Neural cell (in vitro differentiated cells): Measurements from ENCODE around the gene ZSWIM1. TPM values are rescaled to one million over a fixed set of nuclear protein-coding genes. Genes with fewer than 3 reads are reported as not detected.

ENCODE experiments used
- H2AFZ ChIP-seq: fragments of 200-600, 300-800 bp; sonication (generic), shearing (Covaris generic); 2 replicates; pipeline ENCODE4 v1.6.0; 2014; ENCODE audit warnings: low read depth, mild to moderate bottlenecking, antibody characterized with exemption, low read length, moderate library complexity
- H3F3A ChIP-seq: fragments of 200-600 bp; shearing (Covaris generic); 2 replicates; pipeline ENCODE4 v1.6.1; 2016; ENCODE audit warnings: mild to moderate bottlenecking, moderate library complexity, mixed read lengths, antibody characterized with exemption, low read length; ENCODE audit not compliant: insufficient read depth, poor library complexity, severe bottlenecking
- H3K27ac ChIP-seq: fragments of 200-600, 300-800 bp; sonication (generic), shearing (Covaris generic); 2 replicates; pipeline ENCODE4 v1.5.1; 2014; ENCODE audit warnings: mild to moderate bottlenecking, low read length, moderate library complexity
- H3K27me3 ChIP-seq: fragments of 300-800, 200-600 bp; sonication (generic), shearing (Covaris generic); 2 replicates; pipeline ENCODE4 v1.6.0; 2014; ENCODE audit warnings: mild to moderate bottlenecking, low read depth, low read length, moderate library complexity; ENCODE audit not compliant: insufficient read depth
- H3K36me3 ChIP-seq: fragments of 300-800, 200-600 bp; sonication (generic), shearing (Covaris generic); 2 replicates; pipeline ENCODE4 v1.5.1; 2014; ENCODE audit warnings: mild to moderate bottlenecking, antibody characterized with exemption, low read length, moderate library complexity; ENCODE audit not compliant: insufficient read depth
- H3K4me2 ChIP-seq: fragments of 300-800, 200-600 bp; sonication (generic), shearing (Covaris generic); 2 replicates; pipeline ENCODE4 v1.6.0; 2014; ENCODE audit warnings: mild to moderate bottlenecking, low read length
- H3K4me3 ChIP-seq: fragments of 300-800, 200-600 bp; sonication (generic), shearing (Covaris generic); 2 replicates; pipeline ENCODE4 v1.5.1; 2014; ENCODE audit warnings: mild to moderate bottlenecking, low read length, moderate library complexity
- H3K79me2 ChIP-seq: fragments of 200-600 bp; shearing (Covaris generic); replicated peaks from 2 replicates; pipeline ENCODE4 v1.6.0; 2014; ENCODE audit warnings: mild to moderate bottlenecking, low read length, moderate library complexity; ENCODE audit not compliant: insufficient read depth
- H3K9ac ChIP-seq: fragments of 300-800, 200-600 bp; sonication (generic), shearing (Covaris generic); 2 replicates; pipeline ENCODE4 v1.6.1; 2016; ENCODE audit warnings: mild to moderate bottlenecking, low read length, mixed read lengths
- H3K9me2 ChIP-seq: fragments of 200-600 bp; shearing (Covaris generic); 2 replicates; pipeline ENCODE4 v1.6.1; 2016; ENCODE audit warnings: mild to moderate bottlenecking, low read length, mixed read lengths; ENCODE audit not compliant: insufficient read depth
- H3K9me3 ChIP-seq: fragments of 200-600, 300-800 bp; sonication (generic), shearing (Covaris generic); 2 replicates; pipeline ENCODE4 v1.6.1; 2016; ENCODE audit warnings: mild to moderate bottlenecking, mixed run types, low read length, moderate library complexity, mixed read lengths
- H4K20me1 ChIP-seq: fragments of 200-600 bp; shearing (Covaris generic); 2 replicates; pipeline ENCODE4 v1.6.1; 2016; ENCODE audit warnings: mild to moderate bottlenecking, mixed run types; ENCODE audit not compliant: insufficient read depth
- CTCF ChIP-seq: fragments of 450-650 bp; IDR thresholded peaks from 2 replicates; pipeline ENCODE4 v1.5.1; 2014; ENCODE audit warnings: antibody characterized with exemption, mild to moderate bottlenecking, moderate library complexity; ENCODE audit not compliant: poor library complexity, severe bottlenecking
- EP300 ChIP-seq: fragments of 450-650 bp; conservative IDR thresholded peaks from 2 replicates; pipeline ENCODE4 v1.6.1; 2014; ENCODE audit warnings: antibody characterized with exemption, mild to moderate bottlenecking, moderate library complexity; ENCODE audit not compliant: poor library complexity, severe bottlenecking
- EZH2 ChIP-seq: fragments of 200-600, 300-800 bp; shearing (Covaris generic), sonication (generic); IDR thresholded peaks from 2 replicates; pipeline ENCODE4 v1.6.1; 2014; ENCODE audit warnings: antibody characterized with exemption, low read length, borderline replicate concordance, mild to moderate bottlenecking; ENCODE audit not compliant: insufficient read depth, poor library complexity, severe bottlenecking
- MXI1 ChIP-seq: fragments of 450-650 bp; conservative IDR thresholded peaks from 2 replicates; pipeline ENCODE4 v1.6.1; 2014; ENCODE audit warnings: antibody characterized with exemption, mild to moderate bottlenecking; ENCODE audit not compliant: poor library complexity, severe bottlenecking
- POLR2AphosphoS5 ChIP-seq: IDR thresholded peaks from 2 replicates; pipeline ENCODE4 v1.6.1; 2012
- RAD21 ChIP-seq: fragments of 450-650 bp; conservative IDR thresholded peaks from 2 replicates; pipeline ENCODE4 v1.6.1; 2014; ENCODE audit warnings: antibody characterized with exemption, mild to moderate bottlenecking, moderate library complexity
- SMC3 ChIP-seq: fragments of 450-650 bp; conservative IDR thresholded peaks from 2 replicates; pipeline ENCODE4 v1.6.1; 2014; ENCODE audit warnings: antibody characterized with exemption, mild to moderate bottlenecking, moderate library complexity; ENCODE audit not compliant: poor library complexity
- TAF1 ChIP-seq: IDR thresholded peaks from 2 replicates; pipeline ENCODE4 v1.6.1; 2012; ENCODE audit warnings: low read depth
- polyA plus RNA-seq: library from polyadenylated mRNA; depleted of rRNA; stranded (reverse); fragments of >200 nt; gene quantifications from 2 replicates; pipeline ENCODE4 v1.2.3, GENCODE V29; 2014
- TF ChIP-seq, protein P1 (sequence below): IDR thresholded peaks from 2 replicates; pipeline ENCODE4 v1.6.1; 2012; ENCODE audit warnings: borderline replicate concordance

ZSWIM1 gene
- polyA plus RNA-seq, 1 donor from 2014 or later = 3.3 TPM

DNA sequence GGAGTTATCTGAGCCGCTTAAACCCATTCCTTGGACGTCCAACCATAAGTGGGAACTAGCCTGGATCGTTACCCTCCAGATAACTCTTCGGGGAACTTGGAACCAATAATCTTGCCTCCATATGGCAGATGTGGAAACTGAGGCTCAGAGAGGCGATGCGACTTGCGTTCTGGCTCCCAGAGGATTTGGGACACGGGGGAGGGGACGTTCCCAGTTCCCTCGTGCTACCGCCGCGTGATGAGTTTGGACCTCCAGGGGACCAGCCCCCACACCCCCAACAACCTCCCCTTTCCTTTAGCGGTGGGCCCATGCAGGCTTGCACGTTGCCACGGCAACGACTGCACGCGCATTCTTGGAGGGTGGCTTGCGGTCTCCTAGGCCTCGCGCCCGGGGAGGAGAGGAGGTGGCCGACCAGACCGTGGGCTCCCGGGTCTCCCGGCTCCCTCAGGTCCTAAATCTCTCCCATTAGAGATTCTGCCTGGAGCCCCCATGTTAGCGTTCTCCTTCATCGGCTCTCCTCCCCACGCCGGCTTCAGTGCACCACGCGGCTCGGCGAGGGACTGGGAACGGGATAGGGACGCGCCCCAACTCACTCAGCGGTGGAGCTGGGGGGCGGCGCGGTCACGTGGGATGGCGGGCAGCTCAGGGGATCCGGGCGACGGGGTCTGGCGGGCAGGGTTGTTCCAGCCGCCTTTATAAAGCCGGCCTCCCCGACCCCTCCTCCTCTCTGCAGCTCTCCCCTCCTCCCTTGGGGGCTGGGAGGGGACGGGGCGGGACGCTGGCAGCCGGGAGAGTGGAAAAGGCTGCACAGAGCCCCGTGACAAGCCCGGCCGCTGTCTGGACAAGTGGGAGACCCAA is 30.7 kb downstream of the ZSWIM1 start, which contains the start of gene PLTP:
Gene PLTP (minus strand): TSS at position 670 of the 858 bp plus-strand sequence. CDS start 703 bp downstream, outside the sequence.
- H3K9me2 ChIP-seq = no peaks in the 10 kb centered on the region
- peak within 1 kb of the TSS; percentile 64 for H3K4me3 ChIP-seq
- no peaks in the 10 kb centered on the region for H3K27me3 ChIP-seq
- H2AFZ ChIP-seq = peak within 1 kb of the TSS; percentile 27
- H3K9me3 ChIP-seq = no peaks in the 10 kb centered on the region
- H3K4me2 ChIP-seq = peak within 1 kb of the TSS; percentile 51
- H3K27ac ChIP-seq = peak within 1 kb of the TSS; percentile 19
- no peaks in the 10 kb centered on the region for H3F3A ChIP-seq
- H3K9ac ChIP-seq = peak within 1 kb of the TSS; percentile 50
- no peaks in the 10 kb centered on the region for H3K36me3 ChIP-seq
- no peaks in the 10 kb centered on the region for H4K20me1 ChIP-seq
- peak; percentile 73 for TF ChIP-seq MXI1
- TF ChIP-seq RAD21 = no peak
- no peak for TF ChIP-seq SMC3
- no peak for TF ChIP-seq TAF1
- TF ChIP-seq POLR2AphosphoS5 = no peak
- H3K79me2 ChIP-seq = no peaks in the 10 kb centered on the region

DNA sequence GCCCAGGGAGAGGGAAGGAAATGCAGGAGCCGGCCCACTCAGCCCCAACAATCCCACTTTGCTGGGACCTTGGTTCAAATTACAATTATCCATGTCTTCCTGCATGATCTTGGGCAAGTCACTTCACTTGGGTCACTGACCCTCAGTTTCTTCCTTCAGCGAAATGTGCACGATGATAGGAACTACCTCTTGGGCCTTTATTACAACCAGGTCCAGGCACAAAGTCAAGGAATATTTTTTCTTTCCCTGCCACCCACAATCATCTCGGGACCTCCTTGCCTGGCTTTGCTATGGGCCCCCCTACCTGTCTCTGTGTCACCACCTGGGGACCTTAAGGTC is 31.3 kb downstream of the ZSWIM1 start:
- Histone ChIP-seq H3K4me3 (peak overlapping the region; percentile 64), H3K27me3 (no peaks in the 10 kb centered on the region), H3K4me2 (no peak overlapping the region), H3K36me3 (no peaks in the 10 kb centered on the region), H3K9me3 (no peaks in the 10 kb centered on the region), H3K9ac (peak overlapping the region; percentile 50), H3K9me2 (no peaks in the 10 kb centered on the region), H2AFZ (no peak overlapping the region), H3F3A (no peaks in the 10 kb centered on the region), H4K20me1 (no peaks in the 10 kb centered on the region), H3K27ac (no peak overlapping the region), H3K79me2 (no peaks in the 10 kb centered on the region)
- TF ChIP-seq EP300 = no peak
- no peak for TF ChIP-seq RAD21
- TF ChIP-seq MXI1 = no peak
- no peak for TF ChIP-seq POLR2AphosphoS5
- TF ChIP-seq, protein P1, sequence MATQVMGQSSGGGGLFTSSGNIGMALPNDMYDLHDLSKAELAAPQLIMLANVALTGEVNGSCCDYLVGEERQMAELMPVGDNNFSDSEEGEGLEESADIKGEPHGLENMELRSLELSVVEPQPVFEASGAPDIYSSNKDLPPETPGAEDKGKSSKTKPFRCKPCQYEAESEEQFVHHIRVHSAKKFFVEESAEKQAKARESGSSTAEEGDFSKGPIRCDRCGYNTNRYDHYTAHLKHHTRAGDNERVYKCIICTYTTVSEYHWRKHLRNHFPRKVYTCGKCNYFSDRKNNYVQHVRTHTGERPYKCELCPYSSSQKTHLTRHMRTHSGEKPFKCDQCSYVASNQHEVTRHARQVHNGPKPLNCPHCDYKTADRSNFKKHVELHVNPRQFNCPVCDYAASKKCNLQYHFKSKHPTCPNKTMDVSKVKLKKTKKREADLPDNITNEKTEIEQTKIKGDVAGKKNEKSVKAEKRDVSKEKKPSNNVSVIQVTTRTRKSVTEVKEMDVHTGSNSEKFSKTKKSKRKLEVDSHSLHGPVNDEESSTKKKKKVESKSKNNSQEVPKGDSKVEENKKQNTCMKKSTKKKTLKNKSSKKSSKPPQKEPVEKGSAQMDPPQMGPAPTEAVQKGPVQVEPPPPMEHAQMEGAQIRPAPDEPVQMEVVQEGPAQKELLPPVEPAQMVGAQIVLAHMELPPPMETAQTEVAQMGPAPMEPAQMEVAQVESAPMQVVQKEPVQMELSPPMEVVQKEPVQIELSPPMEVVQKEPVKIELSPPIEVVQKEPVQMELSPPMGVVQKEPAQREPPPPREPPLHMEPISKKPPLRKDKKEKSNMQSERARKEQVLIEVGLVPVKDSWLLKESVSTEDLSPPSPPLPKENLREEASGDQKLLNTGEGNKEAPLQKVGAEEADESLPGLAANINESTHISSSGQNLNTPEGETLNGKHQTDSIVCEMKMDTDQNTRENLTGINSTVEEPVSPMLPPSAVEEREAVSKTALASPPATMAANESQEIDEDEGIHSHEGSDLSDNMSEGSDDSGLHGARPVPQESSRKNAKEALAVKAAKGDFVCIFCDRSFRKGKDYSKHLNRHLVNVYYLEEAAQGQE = no peak
- TF ChIP-seq SMC3 = no peak
- no peak for TF ChIP-seq TAF1
- no peak for TF ChIP-seq CTCF
- no peak for TF ChIP-seq EZH2
